ENCODE data around the gene DCAF5. TPM values are rescaled to one million over a fixed set of nuclear protein-coding genes. Genes with fewer than 3 reads are reported as not detected.
A peak's percentile ranks its signal among the peaks of the same experiment; 100 is the strongest.

Gene DCAF5
- total RNA-seq, 4 donors from 2014 or later, result 37.4 to 67.1 (median 46.4) TPM

DNA sequence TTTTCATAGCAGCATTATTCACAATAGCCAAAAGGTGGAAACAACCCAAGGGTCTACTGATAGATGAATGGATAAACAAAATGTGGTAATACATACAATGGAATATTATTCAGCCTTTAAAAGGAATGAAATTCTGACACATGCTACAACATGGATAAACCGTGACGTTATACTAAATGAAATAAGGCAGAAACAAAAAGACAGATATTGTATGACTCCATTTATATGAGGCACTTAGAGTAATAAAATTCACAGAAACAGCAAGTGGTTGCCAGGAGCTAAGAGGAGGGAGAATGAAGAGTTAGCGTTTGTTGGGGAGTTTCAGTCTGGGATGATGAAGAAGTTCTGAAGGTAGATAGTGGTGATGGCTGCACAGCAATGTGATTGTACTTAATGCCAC is 76.6 kb downstream of the DCAF5 start:
- 74% methylated on average over 3 of the region's 3 CpGs for WGBS
- Histone ChIP-seq H3K27me3 (no peaks in the 10 kb centered on the region), H3K4me3 (no peak overlapping the region), H3K27ac (replicated peaks in 1 of 4) (peak overlapping the region; percentile 81 to 90 (median 85)), H3K9me3 (no peaks in the 10 kb centered on the region), H3K36me3 (peaks cover 0 to 50% (median 18%) of the 10 kb centered on the region in 4 donors), H3K4me1 (peaks cover 24 to 47% (median 40%) of the 10 kb centered on the region in 4 donors)
- DNase-seq (ENCODE audit: extremely low spot score), result no peak
- TF ChIP-seq EP300 (IDR thresholded peaks at IDR 0.05) (no peak), POLR2AphosphoS5 (IDR thresholded peaks at IDR 0.05) (no peak), POLR2A (IDR thresholded peaks at IDR 0.05; ENCODE audit: low read depth) (no peak)
- TF ChIP-seq, protein P1, sequence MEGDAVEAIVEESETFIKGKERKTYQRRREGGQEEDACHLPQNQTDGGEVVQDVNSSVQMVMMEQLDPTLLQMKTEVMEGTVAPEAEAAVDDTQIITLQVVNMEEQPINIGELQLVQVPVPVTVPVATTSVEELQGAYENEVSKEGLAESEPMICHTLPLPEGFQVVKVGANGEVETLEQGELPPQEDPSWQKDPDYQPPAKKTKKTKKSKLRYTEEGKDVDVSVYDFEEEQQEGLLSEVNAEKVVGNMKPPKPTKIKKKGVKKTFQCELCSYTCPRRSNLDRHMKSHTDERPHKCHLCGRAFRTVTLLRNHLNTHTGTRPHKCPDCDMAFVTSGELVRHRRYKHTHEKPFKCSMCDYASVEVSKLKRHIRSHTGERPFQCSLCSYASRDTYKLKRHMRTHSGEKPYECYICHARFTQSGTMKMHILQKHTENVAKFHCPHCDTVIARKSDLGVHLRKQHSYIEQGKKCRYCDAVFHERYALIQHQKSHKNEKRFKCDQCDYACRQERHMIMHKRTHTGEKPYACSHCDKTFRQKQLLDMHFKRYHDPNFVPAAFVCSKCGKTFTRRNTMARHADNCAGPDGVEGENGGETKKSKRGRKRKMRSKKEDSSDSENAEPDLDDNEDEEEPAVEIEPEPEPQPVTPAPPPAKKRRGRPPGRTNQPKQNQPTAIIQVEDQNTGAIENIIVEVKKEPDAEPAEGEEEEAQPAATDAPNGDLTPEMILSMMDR (IDR thresholded peaks at IDR 0.05), result no peak
- intact Hi-C loops (cut with DNase I), result no loop called here

DNA sequence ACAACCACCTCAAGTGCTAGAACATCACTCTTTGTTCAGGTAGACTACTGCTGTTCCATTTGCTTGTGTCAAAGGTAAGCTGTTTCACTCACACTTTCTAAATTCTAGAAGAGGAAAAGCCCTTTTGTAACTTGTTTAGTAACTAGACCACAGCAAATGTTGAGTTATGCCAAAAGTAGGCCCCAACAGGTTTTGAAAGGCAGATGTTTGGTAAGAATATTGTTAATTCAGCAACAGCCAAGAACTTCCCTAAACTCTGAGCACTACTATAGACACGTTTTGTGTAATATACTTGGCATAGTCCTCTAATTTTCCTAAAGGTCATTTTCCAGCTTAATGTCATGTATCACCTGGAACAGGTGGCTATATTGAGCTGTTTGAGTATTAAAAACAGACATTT is 79.0 kb downstream of the DCAF5 start:
- H3K9me3 ChIP-seq, result no peaks in the 10 kb centered on the region
- DNase-seq (ENCODE audit: extremely low spot score), result no peak
- intact Hi-C loops (cut with DNase I), result no loop called here
- H3K36me3 ChIP-seq, result peaks cover 0 to 63% (median 26%) of the 10 kb centered on the region in 4 donors
- peak overlapping the region in 2 of 4 donors; percentile 16 to 20 for H3K27ac ChIP-seq (replicated peaks in 1 of 4)
- H3K4me3 ChIP-seq, result no peak overlapping the region
- peaks cover 14 to 37% (median 35%) of the 10 kb centered on the region in 4 donors for H3K4me1 ChIP-seq
- no peaks in the 10 kb centered on the region for H3K27me3 ChIP-seq
- TF ChIP-seq, protein P1 (IDR thresholded peaks at IDR 0.05), result no peak
- no peak for TF ChIP-seq POLR2A (IDR thresholded peaks at IDR 0.05; ENCODE audit: low read depth)
- TF ChIP-seq EP300 (IDR thresholded peaks at IDR 0.05), result no peak
- TF ChIP-seq POLR2AphosphoS5 (IDR thresholded peaks at IDR 0.05), result no peak
- WGBS, result 30% methylated on average over 1 of the region's 1 CpG

- TF ChIP-seq EP300 (IDR thresholded peaks at IDR 0.05) (no peak), POLR2AphosphoS5 (IDR thresholded peaks at IDR 0.05) (no peak)
- no peak for DNase-seq (ENCODE audit: extremely low spot score)
- Histone ChIP-seq H3K9me3 (no peaks in the 10 kb centered on the region), H3K27ac (replicated peaks in 1 of 4) (peak overlapping the region in 3 of 4 donors; percentile 16 to 21 (median 20)), H3K36me3 (peaks cover 0 to 67% (median 26%) of the 10 kb centered on the region in 4 donors), H3K4me3 (no peak overlapping the region), H3K4me1 (peaks cover 9 to 36% (median 33%) of the 10 kb centered on the region in 4 donors), H3K27me3 (no peaks in the 10 kb centered on the region)
- intact Hi-C loops (cut with DNase I), result no loop called here
- WGBS, result 76% methylated on average over 5 of the region's 5 CpGs
These were observed 79.5 kb downstream of the DCAF5 start for GRCh38 chr14:69073429-69073828.

GRCh38 chr14:69072584-69072983 is 80.3 kb downstream of the DCAF5 start:
- no peaks in the 10 kb centered on the region for H3K27me3 ChIP-seq
- intact Hi-C loops (cut with DNase I), result no loop called here
- TF ChIP-seq POLR2AphosphoS5 (IDR thresholded peaks at IDR 0.05) (no peak), EP300 (IDR thresholded peaks at IDR 0.05) (no peak), POLR2A (IDR thresholded peaks at IDR 0.05; ENCODE audit: low read depth) (no peak)
- TF ChIP-seq, protein P1 (IDR thresholded peaks at IDR 0.05), result no peak
- WGBS, result 79% methylated on average over 2 of the region's 2 CpGs
- H3K36me3 ChIP-seq, result peaks cover 0 to 67% (median 26%) of the 10 kb centered on the region in 4 donors
- peak overlapping the region in 1 of 4 donors; percentile 20 for H3K27ac ChIP-seq (replicated peaks in 1 of 4)
- no peaks in the 10 kb centered on the region for H3K9me3 ChIP-seq
- DNase-seq (ENCODE audit: extremely low spot score), result no peak
- H3K4me1 ChIP-seq, result peaks cover 2 to 29% (median 24%) of the 10 kb centered on the region in 4 donors
- no peak overlapping the region for H3K4me3 ChIP-seq

DNA sequence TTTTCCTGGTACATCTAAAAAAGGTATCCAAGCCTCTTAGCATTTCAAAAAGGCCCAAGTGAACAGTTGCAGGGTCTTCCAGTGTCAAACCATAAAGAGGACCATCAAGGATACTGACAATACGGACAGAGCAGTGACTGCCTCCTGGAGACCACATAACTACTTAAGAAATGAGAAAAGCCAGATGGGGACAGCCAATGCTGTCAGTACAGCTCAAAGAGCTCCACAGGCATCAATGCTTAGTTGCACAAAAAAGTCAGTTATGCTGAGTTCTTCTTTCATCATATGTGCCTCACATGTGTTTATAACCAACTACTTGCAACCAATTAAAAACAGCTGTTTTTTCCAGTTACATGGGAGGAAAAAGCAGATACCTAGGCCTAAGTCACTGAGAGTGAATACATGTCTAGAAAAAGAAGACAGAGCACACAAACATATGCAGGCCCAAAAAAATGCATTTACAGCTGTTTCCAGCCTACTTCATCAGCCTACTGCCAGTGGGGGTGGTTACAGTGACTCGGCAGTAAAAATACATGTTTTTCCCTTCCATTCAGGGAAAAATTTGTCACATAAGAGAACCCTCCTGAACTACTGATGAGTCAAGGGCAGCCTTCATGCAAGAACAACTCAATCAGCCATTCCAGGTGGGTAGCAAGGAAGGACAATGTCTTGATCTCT is 84.0 kb downstream of the DCAF5 start:
- H3K27ac ChIP-seq (replicated peaks in 1 of 4), result no peak overlapping the region

More for the DNA sequence above, 84.0 kb downstream of the DCAF5 start:
- Histone ChIP-seq H3K4me3 (no peak overlapping the region), H3K36me3 (peaks cover 0 to 50% (median 21%) of the 10 kb centered on the region in 4 donors), H3K9me3 (no peaks in the 10 kb centered on the region), H3K4me1 (peaks cover 0 to 22% (median 18%) of the 10 kb centered on the region in 4 donors), H3K27me3 (no peaks in the 10 kb centered on the region)
- DNase-seq (ENCODE audit: extremely low spot score), result no peak
- TF ChIP-seq POLR2A (IDR thresholded peaks at IDR 0.05; ENCODE audit: low read depth) (no peak), POLR2AphosphoS5 (IDR thresholded peaks at IDR 0.05) (no peak), EP300 (IDR thresholded peaks at IDR 0.05) (no peak)
- TF ChIP-seq, protein P1 (IDR thresholded peaks at IDR 0.05), result no peak
- intact Hi-C loops (cut with DNase I), result no loop called here
- WGBS, result 33% methylated on average over 2 of the region's 2 CpGs

All from esophagus muscularis mucosa (tissue), 4 donors.